Smooth muscle cell of bladder (primary cell): ENCODE results near the gene ANAPC1. TPM values are rescaled to one million over a fixed set of nuclear protein-coding genes. Genes with fewer than 3 reads are reported as not detected.

Experiments used
- total RNA-seq: library from RNA; depleted of rRNA; stranded (reverse); fragments of >200 nt; gene quantifications from 2 replicates; pipeline ENCODE4 v1.2.3, GENCODE V29; 2014

ANAPC1 gene
- total RNA-seq: 32.3 and 44.6 TPM in 2 replicates

GRCh38 chr2:111883661-111884591, at the start of gene ANAPC1:
TSS of gene ANAPC1 (minus strand) at chr2:111884193. CDS start at chr2:111880825, 3,368 bp downstream.

GRCh38 chr2:111897924-111898702, 14.1 kb upstream of the ANAPC1 start, which contains the start of gene MERTK:
TSS of gene MERTK (plus strand) at chr2:111898607. CDS start at chr2:111898736, 129 bp downstream.

Other genes with a start within 250 kb of the ANAPC1 start
- 0.14 and 0.28 TPM in 2 replicates for gene MERTK, start 14.4 kb upstream of the ANAPC1 start, total RNA-seq
- gene TMEM87B, start 171.1 kb upstream of the ANAPC1 start, total RNA-seq: 27.4 and 40.8 TPM in 2 replicates